DMS53 treated with DMSO at 0.1 percent for 48 hours (cell line): ENCODE results near the gene SP6.

Source experiments
- DNase-seq: peaks from one replicate; lab custom pipeline; 2025; ENCODE audit not compliant: unreplicated experiment; lab: John Stamatoyannopoulos, UW

Gene SP6

GRCh38 chr17:47857551-47858455 is 6.8 kb upstream of the SP6 start:
- DNase-seq: no peak

- DNase-seq: no peak
These were observed 5.9 kb upstream of the SP6 start for GRCh38 chr17:47856830-47857229.

GRCh38 chr17:47855737-47856136 is 4.8 kb upstream of the SP6 start:
- no peak for DNase-seq

- no peak for DNase-seq
These were observed 2.7 kb upstream of the SP6 start for GRCh38 chr17:47853616-47854015.

GRCh38 chr17:47852113-47852949 is 1.4 kb upstream of the SP6 start:
- DNase-seq: no peak

GRCh38 chr17:47851764-47852112 is 775 bp upstream of the SP6 start:
- no peak for DNase-seq

GRCh38 chr17:47850373-47850691 is 631 bp downstream of the SP6 start:
- DNase-seq: peak; percentile 43

GRCh38 chr17:47848198-47848513 is 2.8 kb downstream of the SP6 start:
- DNase-seq: no peak

GRCh38 chr17:47847341-47848197 is 3.4 kb downstream of the SP6 start:
- no peak for DNase-seq

- no peak for DNase-seq
These were observed 4.1 kb downstream of the SP6 start for GRCh38 chr17:47846716-47847340.

GRCh38 chr17:47845716-47846075 is 5.3 kb downstream of the SP6 start:
- DNase-seq: no peak

- DNase-seq: no peak
These were observed 5.9 kb downstream of the SP6 start for GRCh38 chr17:47844814-47845715.

GRCh38 chr17:47844227-47844626 is 6.7 kb downstream of the SP6 start:
- DNase-seq: no peak

- no peak for DNase-seq
These were observed 7.6 kb downstream of the SP6 start for GRCh38 chr17:47843391-47843730.

GRCh38 chr17:47841488-47842291 is 9.3 kb downstream of the SP6 start:
- DNase-seq: no peak

- peak; percentile 91 for DNase-seq
These were observed 10.0 kb downstream of the SP6 start, which contains the start of gene SCRN2 for GRCh38 chr17:47840742-47841487. SCRN2 (minus strand) TSS chr17:47841273; CDS start chr17:47840843, 430 bp downstream.

GRCh38 chr17:47840001-47840741 is 10.8 kb downstream of the SP6 start:
- DNase-seq: no peak

- no peak for DNase-seq
These were observed 11.9 kb downstream of the SP6 start for GRCh38 chr17:47839071-47839470.
